ENCODE results near the gene FKRP. TPM values are rescaled to one million over a fixed set of nuclear protein-coding genes. Genes with fewer than 3 reads are reported as not detected.
A peak's percentile ranks its signal among the peaks of the same experiment; 100 is the strongest.

The FKRP gene
- total and polyA plus RNA-seq, 2 of the 13 experiments (the other 11 are each of a cell fraction or from before 2014, with no cell fraction given) = 7.3 to 9.8 TPM

- intact Hi-C loops (cut with micrococcal nuclease; ENCODE audit: unreplicated experiment) = no loop called here
- ChIA-PET CTCF (ENCODE audit: low intra/inter-chr PET ratio, low total read pairs) (no interaction called here), POLR2A (no interaction called here)
- ATAC-seq (no peak), FAIRE-seq (no peak), DNase-seq (ENCODE audit: low spot score) (no peak)
- Histone ChIP-seq H3K27me3 (ENCODE audit: control insufficient read depth in 1 of 2, insufficient read depth in 2 of 2, low read length in 2 of 2) (no peaks in the 10 kb centered on the region), H3K79me2 (ENCODE audit: insufficient read depth, low read length) (no peaks in the 10 kb centered on the region), H3K27ac (ENCODE audit: extremely low read length, insufficient read depth, low read length) (no peak overlapping the region), H3K4me1 (ENCODE audit: insufficient read depth, low read length) (peaks cover 13% of the 10 kb centered on the region), H3K36me3 (replicated peaks in 1 of 2; ENCODE audit: control insufficient read depth in 1 of 2, insufficient read depth in 2 of 2, low read length in 2 of 2) (peaks cover 41 to 64% of the 10 kb centered on the region in 2 experiments), H3K4me2 (ENCODE audit: low read depth, low read length) (no peak overlapping the region), H3K4me3 (replicated peaks in 1 of 3; ENCODE audit: insufficient read depth in 1 of 3, low read depth in 2 of 3, low read length in 3 of 3) (no peak overlapping the region), H3K9me3 (ENCODE audit: low read length) (no peaks in the 10 kb centered on the region), H4K20me1 (ENCODE audit: insufficient read depth, low read length) (no peaks in the 10 kb centered on the region), H2AFZ (ENCODE audit: low read length) (no peak overlapping the region), H3K9ac (ENCODE audit: insufficient read depth, low read depth, low read length) (no peak overlapping the region)
- WGBS (ENCODE audit: low lambda C conversion rate) = no CpG with 5 or more reads among the region's 16 CpGs
- BruUV-seq (replicated peaks) = no TSS peak
- in situ Hi-C loops (cut with HindIII; ENCODE audit: extremely low pct_ligation_motif_present, low pct_unique_long_range_greater_than_20kb) = no loop called here
- TF ChIP-seq POLR2A (IDR thresholded peaks at IDR 0.05; ENCODE audit: insufficient read depth in 1 of 2, low read depth in 2 of 2, low read length in 2 of 2) (peak in 1 of 2 experiments; percentile 15; a peak in 1 of 4 replicates), ZNF138 (CRISPR knock-in tag; IDR thresholded peaks at IDR 0.05; ENCODE audit: low read depth) (no peak), AGO2 (optimal IDR thresholded peaks at IDR 0.05; ENCODE audit: low read depth, low read length) (peak; percentile 82), THRA (CRISPR knock-in tag; IDR thresholded peaks at IDR 0.05; ENCODE audit: borderline replicate concordance) (no peak), CBX5 (CRISPR knock-in tag; IDR thresholded peaks at IDR 0.05; ENCODE audit: borderline replicate concordance) (no peak)
Measured at GRCh38 chr19:46723023-46723461, 22.8 kb upstream of the FKRP start.

GRCh38 chr19:46723471-46723870 is 22.4 kb upstream of the FKRP start:
- Histone ChIP-seq H3K9me3 (ENCODE audit: low read length) (no peaks in the 10 kb centered on the region), H3K4me3 (replicated peaks in 1 of 3; ENCODE audit: insufficient read depth in 1 of 3, low read depth in 2 of 3, low read length in 3 of 3) (no peak overlapping the region), H3K9ac (ENCODE audit: insufficient read depth, low read depth, low read length) (no peak overlapping the region), H3K27ac (ENCODE audit: extremely low read length, insufficient read depth, low read length) (no peak overlapping the region), H3K4me2 (ENCODE audit: low read depth, low read length) (no peak overlapping the region), H3K27me3 (ENCODE audit: control insufficient read depth in 1 of 2, insufficient read depth in 2 of 2, low read length in 2 of 2) (no peaks in the 10 kb centered on the region), H3K4me1 (ENCODE audit: insufficient read depth, low read length) (peaks cover 12% of the 10 kb centered on the region), H4K20me1 (ENCODE audit: insufficient read depth, low read length) (peaks cover 2% of the 10 kb centered on the region; the same call in 1 of the 2 replicates), H3K36me3 (replicated peaks in 1 of 2; ENCODE audit: control insufficient read depth in 1 of 2, insufficient read depth in 2 of 2, low read length in 2 of 2) (peaks cover 43 to 69% of the 10 kb centered on the region in 2 experiments), H3K79me2 (ENCODE audit: insufficient read depth, low read length) (no peaks in the 10 kb centered on the region), H2AFZ (ENCODE audit: low read length) (no peak overlapping the region)
- ATAC-seq (no peak), FAIRE-seq (no peak), DNase-seq (ENCODE audit: low spot score) (no peak)
- POLR2A ChIA-PET = no interaction called here
- CTCF ChIA-PET (ENCODE audit: low intra/inter-chr PET ratio, low total read pairs) = no interaction called here
- no TSS peak for BruUV-seq (replicated peaks)
- intact Hi-C loops (cut with micrococcal nuclease; ENCODE audit: unreplicated experiment) (no loop called here), in situ Hi-C loops (cut with HindIII; ENCODE audit: extremely low pct_ligation_motif_present, low pct_unique_long_range_greater_than_20kb) (no loop called here)
- no peak for TF ChIP-seq ZNF143 (CRISPR knock-in tag; IDR thresholded peaks at IDR 0.05)
- TF ChIP-seq SAFB2 (CRISPR knock-in tag; IDR thresholded peaks at IDR 0.05; ENCODE audit: borderline replicate concordance, low read depth) = no peak
- no peak for TF ChIP-seq MATR3 (CRISPR knock-in tag; IDR thresholded peaks at IDR 0.05)
- TF ChIP-seq ZNF547 (CRISPR knock-in tag; IDR thresholded peaks at IDR 0.05) = no peak
- WGBS (ENCODE audit: low lambda C conversion rate) = 94% methylated on average over 6 of the region's 6 CpGs
